RWPE1 (cell line): Measurements from ENCODE around the gene CCDC178.

Experiments used
- CTCF ChIA-PET: fragments of 350-600 bp; sonication (Branson Sonifier 250); formaldehyde crosslinking; extraction: SDS; loops from one replicate; lab custom pipeline; 2021; lab: Yijun Ruan, JAX
- POLR2A ChIA-PET: fragments of 400-600 bp; formaldehyde crosslinking; extraction: SDS; loops from one replicate; lab custom pipeline; 2020; ENCODE audit warnings: antibody characterized with exemption; ENCODE audit not compliant: low non-redundant PET; lab: Yijun Ruan, JAX
- DNase-seq: peaks from one replicate; pipeline ENCODE4 v3.0.0; 2012; ENCODE audit warnings: low spot score
- H3K27ac ChIP-seq: fragments of 450-650 bp; 2 replicates; pipeline ENCODE4 v1.5.1; 2017
- TF ChIP-seq, protein P1 (sequence below): fragments of 450-650 bp; conservative IDR thresholded peaks from 2 replicates; pipeline ENCODE4 v1.5.1; 2017; ENCODE audit warnings: low read depth, mild to moderate bottlenecking

CCDC178 gene

DNA sequence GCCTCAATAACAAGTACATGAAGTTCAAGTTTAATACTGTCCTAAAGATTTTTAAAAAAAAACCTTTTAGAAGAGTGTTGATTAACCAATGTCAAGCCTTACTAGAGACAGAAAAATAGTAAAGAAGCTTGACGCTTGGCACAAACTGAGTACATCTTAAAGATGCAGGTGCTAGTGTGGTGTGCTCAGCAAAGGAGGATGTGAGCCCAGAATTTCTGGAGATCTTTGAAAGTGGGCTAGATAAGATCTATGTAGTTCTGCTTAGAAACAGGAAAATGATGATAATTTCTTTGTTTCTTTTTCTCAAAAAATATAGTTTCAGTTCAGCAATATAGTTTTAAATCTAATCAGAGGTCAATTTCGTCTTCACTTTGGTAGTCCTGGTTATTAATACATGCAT, 549.4 kb downstream of the CCDC178 start:
- ChIA-PET POLR2A (no interaction called here), CTCF (no interaction called here)
- no peak for DNase-seq
- TF ChIP-seq, protein P1, sequence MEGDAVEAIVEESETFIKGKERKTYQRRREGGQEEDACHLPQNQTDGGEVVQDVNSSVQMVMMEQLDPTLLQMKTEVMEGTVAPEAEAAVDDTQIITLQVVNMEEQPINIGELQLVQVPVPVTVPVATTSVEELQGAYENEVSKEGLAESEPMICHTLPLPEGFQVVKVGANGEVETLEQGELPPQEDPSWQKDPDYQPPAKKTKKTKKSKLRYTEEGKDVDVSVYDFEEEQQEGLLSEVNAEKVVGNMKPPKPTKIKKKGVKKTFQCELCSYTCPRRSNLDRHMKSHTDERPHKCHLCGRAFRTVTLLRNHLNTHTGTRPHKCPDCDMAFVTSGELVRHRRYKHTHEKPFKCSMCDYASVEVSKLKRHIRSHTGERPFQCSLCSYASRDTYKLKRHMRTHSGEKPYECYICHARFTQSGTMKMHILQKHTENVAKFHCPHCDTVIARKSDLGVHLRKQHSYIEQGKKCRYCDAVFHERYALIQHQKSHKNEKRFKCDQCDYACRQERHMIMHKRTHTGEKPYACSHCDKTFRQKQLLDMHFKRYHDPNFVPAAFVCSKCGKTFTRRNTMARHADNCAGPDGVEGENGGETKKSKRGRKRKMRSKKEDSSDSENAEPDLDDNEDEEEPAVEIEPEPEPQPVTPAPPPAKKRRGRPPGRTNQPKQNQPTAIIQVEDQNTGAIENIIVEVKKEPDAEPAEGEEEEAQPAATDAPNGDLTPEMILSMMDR, result no peak
- no peak overlapping the region for H3K27ac ChIP-seq

DNA sequence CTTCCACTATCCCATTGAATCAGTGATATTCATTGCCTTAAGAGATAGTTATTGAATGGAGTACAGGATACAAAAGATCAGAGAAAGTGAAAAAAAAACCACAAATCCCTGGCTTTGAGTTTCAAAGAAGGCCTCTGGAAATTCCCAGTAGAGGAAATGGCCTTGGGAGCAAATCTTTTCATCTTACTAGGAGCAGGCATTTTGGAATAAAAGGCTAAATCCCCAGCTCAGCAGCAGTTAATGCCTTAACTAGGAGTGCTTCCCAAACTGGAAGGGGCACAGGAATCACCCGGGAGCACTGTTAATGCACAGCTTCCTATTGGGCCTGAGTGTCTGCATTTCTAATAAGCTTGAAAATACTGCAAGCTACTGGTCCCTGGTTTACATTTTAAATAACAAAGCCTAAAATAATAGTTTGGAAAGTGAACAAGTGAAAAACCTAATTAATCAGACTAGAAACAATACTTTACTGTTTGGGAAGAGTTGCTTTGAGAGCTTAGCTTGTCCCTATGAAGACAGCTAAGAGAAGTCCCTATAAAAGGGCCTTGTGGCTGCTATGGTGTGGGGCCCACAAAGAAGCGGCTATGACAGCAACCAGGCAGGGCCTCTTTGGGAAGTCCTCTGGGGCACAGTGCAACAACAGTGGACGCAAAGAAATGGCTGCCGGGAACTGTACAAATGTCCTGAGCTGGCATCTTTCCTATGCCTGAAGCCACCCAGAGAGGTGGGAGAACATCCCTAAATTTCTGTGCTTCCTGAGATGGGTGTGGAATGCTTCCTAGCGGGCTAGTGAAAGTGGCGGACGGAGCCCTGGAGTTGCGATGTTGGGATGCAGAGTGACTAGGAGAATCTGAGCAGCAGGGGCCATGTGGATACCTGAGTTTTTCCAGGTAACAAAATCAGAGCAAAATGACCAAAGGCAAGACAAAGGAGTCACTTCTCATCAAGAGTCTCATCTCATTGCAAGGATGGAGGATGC, 550.6 kb downstream of the CCDC178 start:
- CTCF ChIA-PET, result interaction anchor here (0.7 kb wide), 1 partner anchor 404 kb away, joined by 4 read pairs; no protein-coding TSS in a partner anchor
- POLR2A ChIA-PET, result no interaction called here
- DNase-seq, result no peak
- H3K27ac ChIP-seq, result no peak overlapping the region
- TF ChIP-seq, protein P1, result no peak

DNA sequence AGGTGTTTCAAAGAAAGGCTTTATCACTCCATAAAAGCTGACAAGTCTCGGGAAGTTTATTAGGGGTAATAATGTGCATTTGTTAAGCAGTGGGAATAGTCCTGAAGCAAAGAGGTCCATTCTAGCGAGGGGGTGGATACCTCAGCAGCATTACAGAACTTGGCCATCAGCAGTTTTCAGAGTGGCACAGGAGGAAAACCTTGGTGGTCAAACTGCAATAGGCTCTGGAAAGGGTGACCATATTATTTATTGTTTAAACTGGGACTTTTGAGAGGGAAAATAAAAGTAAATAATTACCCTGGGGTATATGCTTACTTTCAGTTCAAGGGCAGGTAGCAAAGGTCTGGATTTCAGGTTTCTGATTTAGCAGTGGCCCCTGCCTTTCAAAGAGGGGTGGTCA, 552.2 kb downstream of the CCDC178 start:
- no peak for DNase-seq
- ChIA-PET CTCF (no interaction called here), POLR2A (no interaction called here)
- no peak overlapping the region for H3K27ac ChIP-seq
- TF ChIP-seq, protein P1, result no peak
